OCI-LY1 (cell line): ENCODE measurements around the gene ELOVL4.

Source experiments
- CTCF ChIP-seq: fragments of 200-600 bp; sonication (generic), shearing (Covaris generic); IDR thresholded peaks from 2 replicates; pipeline ENCODE4 v1.5.1; 2017; ENCODE audit warnings: mild to moderate bottlenecking, antibody characterized with exemption, low read length, moderate library complexity, mixed read lengths
- EZH2 ChIP-seq: fragments of 200-600 bp; sonication (generic), shearing (Covaris generic); IDR thresholded peaks from 2 replicates; pipeline ENCODE4 v1.8.0; 2017; ENCODE audit warnings: borderline replicate concordance, mixed run types, mild to moderate bottlenecking, antibody characterized with exemption, low read length, moderate library complexity, mixed read lengths

GRCh38 chr6:79943133-79943532 is 4.2 kb downstream of the ELOVL4 start:
- no peak for TF ChIP-seq CTCF
- no peak for TF ChIP-seq EZH2
